ENCODE data around the gene CELA2B.

GRCh38 chr1:15479654-15480347 lies 3.9 kb downstream of the CELA2B start:
- TF ChIP-seq ELF4 (CRISPR knock-in tag; IDR thresholded peaks at IDR 0.05; ENCODE audit: low read depth) (no peak), CTCF (IDR thresholded peaks at IDR 0.05) (no peak), MAX (CRISPR knock-in tag; IDR thresholded peaks at IDR 0.05) (no peak), ZBTB21 (CRISPR knock-in tag; IDR thresholded peaks at IDR 0.05; ENCODE audit: borderline replicate concordance) (no peak), IRF1 (CRISPR knock-in tag; IDR thresholded peaks at IDR 0.05) (no peak), ZNF263 (CRISPR knock-in tag; IDR thresholded peaks at IDR 0.05; ENCODE audit: low read depth) (no peak), ETV6 (CRISPR knock-in tag; IDR thresholded peaks at IDR 0.05) (no peak), FOXJ3 (CRISPR knock-in tag; IDR thresholded peaks at IDR 0.05; ENCODE audit: borderline replicate concordance) (no peak), USF2 (CRISPR knock-in tag; IDR thresholded peaks at IDR 0.05) (no peak), SP1 (CRISPR knock-in tag; conservative IDR thresholded peaks at IDR 0.05) (no peak), ZNF281 (CRISPR knock-in tag; IDR thresholded peaks at IDR 0.05) (no peak)

Measured in WTC11 (cell line).